Cerebellar cortex (tissue), 1 donor: Measurements from ENCODE around the gene CCDC121.
A peak's percentile ranks its signal among the peaks of the same experiment; 100 is the strongest.

Experiments used
- DNase-seq: peaks from one replicate; pipeline ENCODE4 v3.0.0-alpha.2; 2015; ENCODE audit warnings: low spot score

CCDC121 gene

GRCh38 chr2:27582129-27582694 lies 46.6 kb downstream of the CCDC121 start:
- no peak for DNase-seq

- peak; percentile 2 for DNase-seq
These were observed 47.2 kb downstream of the CCDC121 start for GRCh38 chr2:27581417-27582128.
